T follicular helper cell (primary cell): ENCODE data around the gene PIBF1.
"Not testable (repeated sequence)": the region's sequence is repeated elsewhere in the genome, so short reads cannot be mapped to it uniquely, and the experiment has no call there.

Source experiments
- DNase-seq: peaks from one replicate; pipeline ENCODE4 v3.0.0-alpha.2; 2020; ENCODE audit warnings: low read depth
- total RNA-seq, 2 experiments: gene quantifications; one replicate each; lab custom pipeline; 2026; lab: John Stamatoyannopoulos, UW

PIBF1 gene
- total RNA-seq: 57.9 to 58.1 reads per million in 2 experiments

GRCh38 chr13:72781451-72782439 lies at the start of gene PIBF1, which contains the start of gene DIS3:
Gene PIBF1, plus strand, starts transcription at chr13:72782133. Its CDS starts 1,337 bp downstream, at chr13:72783470.
Gene DIS3, minus strand, starts transcription at chr13:72781900. Its CDS starts 68 bp downstream, at chr13:72781832.
- peak; percentile 93 for DNase-seq

- no peak for DNase-seq
Observed at GRCh38 chr13:72737033-72737432, 44.9 kb upstream of the PIBF1 start.

GRCh38 chr13:72740015-72740414 lies 41.9 kb upstream of the PIBF1 start:
- DNase-seq: no peak

- DNase-seq: no peak
Observed at GRCh38 chr13:72745260-72745659, 36.7 kb upstream of the PIBF1 start.

- no peak for DNase-seq
Observed at GRCh38 chr13:72751220-72751619, 30.7 kb upstream of the PIBF1 start.

- no peak for DNase-seq
Observed at GRCh38 chr13:72754111-72754510, 27.8 kb upstream of the PIBF1 start.

GRCh38 chr13:72757792-72758535 lies 24.0 kb upstream of the PIBF1 start:
- no peak for DNase-seq

- no peak for DNase-seq
Observed at GRCh38 chr13:72760189-72760588, 21.7 kb upstream of the PIBF1 start.

- DNase-seq: no peak
Observed at GRCh38 chr13:72763411-72763810, 18.5 kb upstream of the PIBF1 start.

- no peak for DNase-seq
Observed at GRCh38 chr13:72774019-72774418, 7.9 kb upstream of the PIBF1 start.

- no peak for DNase-seq
Observed at GRCh38 chr13:72782717-72783116, 784 bp downstream of the PIBF1 start.

- DNase-seq: not testable (repeated sequence)
Observed at GRCh38 chr13:72784679-72785078, 2.7 kb downstream of the PIBF1 start.

GRCh38 chr13:72788831-72789230 lies 6.9 kb downstream of the PIBF1 start:
- no peak for DNase-seq

GRCh38 chr13:72792640-72793039 lies 10.7 kb downstream of the PIBF1 start:
- DNase-seq: no peak

- DNase-seq: no peak
Observed at GRCh38 chr13:72798817-72799216, 16.9 kb downstream of the PIBF1 start.

GRCh38 chr13:72804301-72804700 lies 22.4 kb downstream of the PIBF1 start:
- DNase-seq: no peak

- DNase-seq: no peak
Observed at GRCh38 chr13:72805676-72806346, 23.9 kb downstream of the PIBF1 start.

- not testable (repeated sequence) for DNase-seq
Observed at GRCh38 chr13:72806514-72806913, 24.6 kb downstream of the PIBF1 start.

- DNase-seq: no peak
Observed at GRCh38 chr13:72808917-72809500, 27.1 kb downstream of the PIBF1 start.

- DNase-seq: no peak
Observed at GRCh38 chr13:72820156-72820897, 38.4 kb downstream of the PIBF1 start.

- DNase-seq: no peak
Observed at GRCh38 chr13:72820898-72821279, 39.0 kb downstream of the PIBF1 start.
